GM18867 (cell line): ENCODE measurements around the gene NPHP4.
A peak's percentile ranks its signal among the peaks of the same experiment; 100 is the strongest.

Experiments
- ATAC-seq: cut with Tn5 transposase; IDR thresholded peaks from one replicate; pipeline ENCODE4 v1.9.1; 2021; ENCODE audit warnings: mild to moderate bottlenecking, moderate library complexity; ENCODE audit not compliant: unreplicated experiment

The NPHP4 gene

GRCh38 chr1:5991381-5992025, 722 bp downstream of the NPHP4 start:
- peak; percentile 14 for ATAC-seq

GRCh38 chr1:5990913-5991312, 1.3 kb downstream of the NPHP4 start:
- ATAC-seq: no peak

- no peak for ATAC-seq
Measured at GRCh38 chr1:5989731-5990271, 2.4 kb downstream of the NPHP4 start.

- ATAC-seq: no peak
Measured at GRCh38 chr1:5989286-5989605, 3.0 kb downstream of the NPHP4 start.

- no peak for ATAC-seq
Measured at GRCh38 chr1:5988596-5989285, 3.5 kb downstream of the NPHP4 start.

- ATAC-seq: no peak
Measured at GRCh38 chr1:5986018-5986417, 6.2 kb downstream of the NPHP4 start.

- no peak for ATAC-seq
Measured at GRCh38 chr1:5985250-5985649, 7.0 kb downstream of the NPHP4 start.

- no peak for ATAC-seq
Measured at GRCh38 chr1:5983361-5984103, 8.7 kb downstream of the NPHP4 start.

- no peak for ATAC-seq
Measured at GRCh38 chr1:5982868-5983267, 9.4 kb downstream of the NPHP4 start.

GRCh38 chr1:5982276-5982675, 9.9 kb downstream of the NPHP4 start:
- no peak for ATAC-seq

GRCh38 chr1:5981009-5981380, 11.2 kb downstream of the NPHP4 start:
- ATAC-seq: no peak

GRCh38 chr1:5980314-5981008, 11.8 kb downstream of the NPHP4 start:
- no peak for ATAC-seq

GRCh38 chr1:5979536-5980313, 12.5 kb downstream of the NPHP4 start:
- ATAC-seq: no peak

- ATAC-seq: no peak
Measured at GRCh38 chr1:5978452-5978851, 13.8 kb downstream of the NPHP4 start.

- no peak for ATAC-seq
Measured at GRCh38 chr1:5977494-5978444, 14.5 kb downstream of the NPHP4 start.

GRCh38 chr1:5976726-5977493, 15.3 kb downstream of the NPHP4 start:
- ATAC-seq: no peak

GRCh38 chr1:5976231-5976630, 16.0 kb downstream of the NPHP4 start:
- ATAC-seq: no peak

- no peak for ATAC-seq
Measured at GRCh38 chr1:5975133-5975880, 16.9 kb downstream of the NPHP4 start.
